GM19193 (cell line): ENCODE data around the gene KLF1.
A peak's percentile ranks its signal among the peaks of the same experiment; 100 is the strongest.

ENCODE experiments used
- POLR2A ChIP-seq: IDR thresholded peaks from 4 replicates; pipeline ENCODE4 v1.6.1; 2011; ENCODE audit not compliant: insufficient read depth, insufficient read length; ENCODE audit errors: extremely low read depth

The KLF1 gene

DNA sequence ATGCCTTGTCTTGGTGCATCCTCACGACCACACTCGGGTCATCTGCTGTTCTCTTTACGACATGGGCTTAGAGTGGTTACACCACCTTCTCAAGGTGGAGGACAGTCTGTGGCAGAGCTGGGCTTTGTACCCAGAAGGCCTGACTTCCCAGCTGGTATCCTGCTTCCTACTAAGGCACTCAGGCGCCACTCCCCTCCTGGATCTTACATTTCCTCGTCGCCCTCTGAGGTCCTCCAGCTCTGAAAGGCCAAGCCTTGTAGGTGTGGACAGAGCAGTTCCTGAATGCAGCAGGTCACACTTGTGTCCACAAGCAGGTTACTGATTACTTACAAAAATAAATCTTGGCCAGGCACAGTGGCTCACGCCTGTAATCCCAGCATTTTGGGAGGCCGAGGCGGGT is 20.2 kb upstream of the KLF1 start:
- TF ChIP-seq POLR2A: no peak

DNA sequence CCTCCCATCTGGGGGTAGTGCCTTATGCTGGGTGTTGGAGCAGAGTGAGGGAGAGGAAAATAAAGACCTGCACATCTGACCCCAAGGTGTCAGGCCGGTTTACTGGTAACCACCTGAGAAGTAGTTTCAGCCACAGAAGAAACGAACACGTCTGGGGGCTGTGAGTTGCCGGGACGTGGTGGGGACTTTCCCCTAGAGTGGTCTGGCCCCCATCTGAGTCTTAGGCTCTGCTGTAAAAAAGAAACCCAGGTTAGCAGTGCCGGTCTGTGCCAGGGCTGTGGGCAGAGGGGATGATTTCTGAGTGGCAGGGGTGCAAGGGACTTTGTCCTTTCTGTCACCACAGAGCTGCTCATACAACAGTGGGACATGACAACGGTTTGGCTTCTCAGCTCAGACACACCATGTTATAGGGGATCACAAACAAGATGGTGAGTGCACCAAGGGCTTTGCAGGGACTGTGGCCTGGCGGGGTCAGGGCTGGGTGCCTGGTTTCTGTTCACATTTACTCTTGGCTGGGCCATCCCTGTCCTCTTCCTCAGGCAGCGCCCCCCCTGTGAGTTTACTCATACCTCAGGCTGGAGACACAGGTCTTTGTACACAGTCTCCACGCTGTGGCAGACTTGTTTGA is 13.0 kb upstream of the KLF1 start:
- TF ChIP-seq POLR2A: peak; percentile 20

DNA sequence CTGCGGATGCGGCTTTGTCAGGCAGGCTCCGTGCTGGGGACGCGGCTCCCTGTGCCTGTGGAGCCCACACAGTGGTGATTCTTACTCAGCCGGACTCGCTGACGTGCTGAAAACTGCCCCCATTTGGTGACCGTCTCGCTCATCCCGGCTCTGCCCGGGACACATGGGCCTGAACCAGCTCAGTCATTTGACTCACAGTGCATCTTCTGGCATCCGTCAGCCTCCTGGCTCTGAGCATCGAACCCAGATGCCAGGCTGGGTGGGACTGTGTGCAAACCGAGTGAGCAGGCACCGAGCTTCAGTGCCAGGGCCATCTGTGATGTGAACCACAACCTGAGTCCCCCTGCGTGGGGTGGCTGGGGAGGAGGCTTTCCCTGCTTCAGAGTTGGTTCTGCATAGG is 9.5 kb upstream of the KLF1 start:
- TF ChIP-seq POLR2A: no peak

DNA sequence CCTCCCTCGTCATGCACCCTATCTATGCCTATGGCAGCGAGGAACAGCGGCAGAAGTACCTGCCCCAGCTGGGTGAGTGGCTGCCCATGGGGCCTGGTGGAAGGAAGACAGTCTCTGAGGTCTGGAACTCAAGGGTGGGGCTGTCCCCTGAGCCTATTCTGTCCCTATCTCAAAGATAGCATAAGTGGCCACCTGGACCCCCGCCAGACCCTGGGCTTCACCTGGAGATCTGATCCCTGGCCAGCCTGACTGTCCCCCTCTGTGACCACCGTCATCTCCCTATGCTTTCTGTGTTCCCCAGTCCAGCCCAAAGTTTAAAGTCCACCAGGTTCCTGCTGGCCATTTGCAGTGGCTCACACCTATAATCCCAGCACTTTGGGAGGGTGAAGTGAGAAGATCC is 6.6 kb upstream of the KLF1 start:
- no peak for TF ChIP-seq POLR2A

DNA sequence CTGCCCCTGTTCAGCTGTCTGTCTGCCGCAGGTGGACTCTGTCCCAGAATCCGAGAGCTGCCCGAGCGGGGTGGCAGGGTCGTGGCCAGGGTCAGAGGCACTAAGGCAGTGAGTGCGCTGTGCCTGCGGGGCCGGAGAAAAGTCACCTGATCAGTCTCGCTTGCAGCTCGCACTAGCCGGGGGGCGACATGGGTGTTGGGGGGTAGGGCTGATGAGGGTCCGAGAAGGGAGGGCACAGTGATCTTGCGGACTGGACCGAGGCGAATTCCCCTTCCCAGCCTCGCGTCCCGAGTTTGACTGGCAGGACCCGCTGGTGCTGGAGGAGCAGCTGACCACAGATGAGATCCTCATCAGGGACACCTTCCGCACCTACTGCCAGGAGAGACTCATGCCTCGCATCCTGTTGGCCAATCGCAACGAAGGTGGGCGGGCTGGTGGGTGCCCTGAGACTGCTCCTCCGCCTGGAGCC is 4.6 kb upstream of the KLF1 start:
- TF ChIP-seq POLR2A: no peak

DNA sequence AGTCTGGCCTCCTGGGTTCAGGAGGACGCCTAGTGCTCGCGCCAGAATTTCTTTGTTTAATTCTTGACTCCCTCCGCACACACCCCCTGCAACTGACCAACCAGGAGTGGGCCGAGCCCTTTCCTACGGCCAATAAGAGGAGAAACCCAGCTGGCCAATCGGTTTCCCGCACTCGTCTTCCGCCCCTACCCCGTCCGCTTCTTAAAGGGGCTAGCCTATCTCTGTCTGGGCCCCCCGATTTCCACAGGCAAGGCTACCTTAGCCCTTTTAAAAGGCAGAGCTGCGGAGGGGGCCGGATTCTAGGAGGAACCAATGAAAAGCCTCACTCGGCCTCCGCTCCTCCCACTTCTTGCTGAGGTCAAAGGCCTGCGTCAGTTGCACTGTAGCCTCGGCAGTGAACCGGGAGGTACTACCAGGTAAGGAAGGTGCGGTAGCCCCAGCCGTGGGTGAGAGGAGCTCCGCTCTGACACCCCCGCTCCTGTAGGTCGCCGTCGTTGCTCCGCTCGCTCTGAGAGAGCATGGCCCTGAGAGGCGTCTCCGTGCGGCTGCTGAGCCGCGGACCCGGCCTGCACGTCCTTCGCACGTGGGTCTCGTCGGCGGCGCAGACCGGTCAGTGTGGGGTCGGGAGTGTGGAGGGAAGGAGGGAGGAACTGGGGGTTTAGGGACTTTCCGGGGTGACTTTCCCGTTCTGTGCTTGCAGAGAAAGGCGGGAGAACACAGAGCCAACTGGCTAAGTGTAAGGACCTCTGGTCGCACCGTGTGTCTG is 4.0 kb upstream of the KLF1 start, which contains the start of gene GCDH:
Gene GCDH, plus strand, starts transcription at position 374 of the 766 bp plus-strand sequence. Its CDS starts 145 bp downstream, at position 519.
- TF ChIP-seq POLR2A: peak; percentile 85

DNA sequence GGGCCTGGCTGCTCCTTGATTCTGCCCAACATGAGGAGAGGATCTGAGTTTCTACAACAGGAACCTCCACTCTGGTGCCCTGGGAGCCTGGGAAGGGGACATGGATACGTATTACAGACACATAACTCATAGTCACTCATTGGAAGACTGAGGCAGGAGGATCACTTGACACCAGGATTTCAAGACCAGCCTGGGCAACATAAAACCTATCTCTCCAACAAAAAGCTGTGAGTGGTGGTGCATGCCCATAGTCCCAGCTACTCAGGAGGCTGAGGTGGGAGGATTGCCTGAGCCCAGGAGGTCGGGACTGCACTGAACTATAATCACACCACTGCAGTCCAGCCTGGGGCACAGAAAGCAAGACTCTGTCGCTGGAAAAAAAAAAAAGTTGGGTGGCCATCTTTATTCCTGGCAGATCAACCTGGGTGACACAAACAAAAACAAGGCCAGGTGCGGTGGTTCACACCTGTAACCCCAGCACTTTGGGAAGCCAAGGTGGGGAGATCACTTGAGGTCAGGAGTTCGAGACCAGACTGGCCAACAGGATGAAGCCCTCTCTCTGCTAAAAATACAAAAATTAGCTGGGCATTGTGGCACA is 1.1 kb upstream of the KLF1 start:
- no peak for TF ChIP-seq POLR2A

DNA sequence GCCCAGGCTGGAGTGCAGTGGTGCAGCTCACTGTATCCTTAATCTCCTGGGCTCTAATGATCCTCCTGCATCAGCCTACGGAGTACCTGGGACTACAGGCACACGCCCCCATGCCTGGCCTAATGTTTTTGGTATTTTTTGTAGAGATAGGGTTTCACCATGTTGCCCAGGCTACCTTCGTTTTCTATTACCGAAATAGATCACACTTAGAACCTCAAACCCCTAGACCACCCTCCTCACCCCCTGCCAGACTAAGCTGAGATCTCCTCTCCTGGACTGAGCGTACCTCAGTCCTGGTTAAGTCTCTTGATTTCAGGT is 391 bp downstream of the KLF1 start:
- no peak for TF ChIP-seq POLR2A

DNA sequence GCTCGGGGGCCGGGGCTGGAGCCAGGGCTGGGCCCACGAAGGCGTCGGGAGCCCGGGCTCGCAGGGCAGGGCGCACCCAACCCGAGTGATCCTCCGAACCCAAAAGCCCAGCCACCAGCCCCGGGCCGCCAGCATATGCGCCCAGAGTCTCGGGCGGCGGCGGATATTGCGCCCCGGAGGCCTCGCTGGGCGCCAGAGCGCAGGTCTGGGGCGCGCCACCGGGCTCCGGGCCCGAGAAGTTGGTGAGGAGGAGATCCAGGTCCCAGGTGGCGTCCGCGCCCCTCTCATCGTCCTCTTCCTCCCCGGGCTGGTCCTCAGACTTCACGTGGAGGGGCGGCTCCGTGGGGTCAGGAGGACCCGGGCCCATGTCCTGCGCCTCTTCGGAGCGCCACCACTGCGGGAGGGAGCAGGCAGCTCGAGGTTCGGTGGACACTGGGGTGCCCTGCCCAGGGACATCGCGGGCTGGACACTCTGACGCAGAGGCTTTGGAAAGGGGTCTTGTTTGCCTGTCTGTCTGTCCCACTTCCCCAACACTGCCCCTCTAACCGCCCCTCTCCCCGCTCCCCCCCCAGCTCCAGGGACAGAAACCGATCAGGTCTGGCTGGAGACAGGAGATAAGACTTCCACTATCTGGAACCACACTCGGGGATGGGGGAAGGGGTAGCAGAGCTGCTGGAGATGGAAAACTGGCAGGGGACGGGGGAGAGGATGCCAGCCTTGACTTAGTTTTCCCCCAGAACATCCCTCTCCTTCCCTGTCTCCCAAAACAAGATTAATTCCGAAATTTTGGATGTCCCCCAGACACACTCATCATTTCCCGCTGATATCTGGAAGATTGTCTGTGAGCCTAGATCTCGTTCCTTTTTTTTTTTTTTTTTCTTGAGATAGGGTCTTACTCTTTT is 1.0 kb downstream of the KLF1 start:
- TF ChIP-seq POLR2A: no peak

DNA sequence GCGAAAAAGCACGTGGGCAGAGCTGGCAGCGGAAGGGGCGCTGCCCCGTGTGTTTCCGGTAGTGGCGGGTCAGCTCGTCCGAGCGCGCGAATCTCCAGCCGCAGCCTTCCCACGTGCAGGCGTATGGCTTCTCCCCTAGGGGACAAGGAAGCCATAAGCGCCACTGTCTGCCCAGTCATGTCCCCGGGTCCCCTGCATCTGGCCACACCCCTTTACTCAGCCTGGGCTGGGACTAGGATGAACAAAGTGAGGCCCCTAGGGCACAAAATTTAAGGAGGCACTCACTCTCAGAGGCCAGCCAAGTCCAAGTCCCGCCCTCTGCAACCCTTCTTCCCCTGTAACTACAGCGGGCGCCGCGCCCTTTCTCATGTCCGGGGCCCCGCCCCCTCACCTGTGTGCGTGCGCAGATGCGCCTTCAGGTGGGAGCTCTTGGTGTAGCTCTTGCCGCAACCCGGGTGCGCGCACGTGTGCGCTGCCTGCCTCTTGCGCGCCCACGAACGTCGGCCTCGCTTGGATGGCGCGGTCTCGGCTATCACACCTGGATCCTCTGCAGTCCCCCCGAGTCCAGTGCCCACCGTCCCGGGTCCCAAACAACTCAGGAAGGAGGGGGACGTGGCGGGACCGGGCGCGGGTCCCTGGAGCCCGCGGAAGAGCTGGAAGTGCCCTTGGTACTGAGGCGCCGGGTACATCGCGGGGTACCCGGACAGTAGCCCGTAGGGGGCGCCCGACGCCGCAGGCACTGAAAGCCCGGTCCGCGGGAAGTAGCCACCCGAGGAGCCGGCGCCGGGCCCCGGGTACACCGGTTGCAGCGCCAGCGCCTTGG is 1.9 kb downstream of the KLF1 start:
- peak; percentile 34 for TF ChIP-seq POLR2A

DNA sequence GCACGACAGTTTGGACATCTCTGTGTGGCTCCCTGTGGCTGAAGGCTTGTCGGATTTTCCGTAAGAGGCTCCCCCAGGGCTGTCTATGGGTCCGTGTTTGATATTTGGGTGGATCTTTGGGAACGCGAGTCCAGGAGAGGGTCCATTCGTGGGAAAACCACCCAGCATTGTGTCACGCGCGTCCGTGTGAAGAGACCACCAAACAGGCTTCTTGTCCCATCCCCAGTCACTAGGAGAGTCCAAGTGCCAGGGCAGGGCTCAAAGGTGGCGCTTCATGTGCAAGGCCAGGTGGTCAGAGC is 2.4 kb downstream of the KLF1 start:
- no peak for TF ChIP-seq POLR2A

DNA sequence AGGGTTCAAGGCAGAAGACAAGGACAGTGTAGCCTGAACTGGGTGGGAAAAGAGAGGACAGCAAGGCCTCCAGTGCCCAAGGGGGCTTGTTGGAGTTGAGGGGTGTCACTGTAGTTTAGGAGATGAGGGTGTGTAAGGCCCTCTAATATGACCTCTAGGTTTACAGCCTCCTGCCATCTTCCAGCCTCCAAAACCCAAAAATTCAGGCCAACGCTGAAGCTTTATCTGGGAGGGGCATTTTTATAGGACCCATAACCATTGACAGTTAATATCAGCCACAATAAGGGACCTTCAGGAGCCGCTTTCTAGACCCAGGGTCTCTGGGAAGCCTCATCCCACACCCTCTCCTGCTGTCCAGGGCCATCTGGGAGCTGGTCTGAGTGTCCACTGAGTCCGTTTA is 2.8 kb downstream of the KLF1 start:
- TF ChIP-seq POLR2A: no peak

DNA sequence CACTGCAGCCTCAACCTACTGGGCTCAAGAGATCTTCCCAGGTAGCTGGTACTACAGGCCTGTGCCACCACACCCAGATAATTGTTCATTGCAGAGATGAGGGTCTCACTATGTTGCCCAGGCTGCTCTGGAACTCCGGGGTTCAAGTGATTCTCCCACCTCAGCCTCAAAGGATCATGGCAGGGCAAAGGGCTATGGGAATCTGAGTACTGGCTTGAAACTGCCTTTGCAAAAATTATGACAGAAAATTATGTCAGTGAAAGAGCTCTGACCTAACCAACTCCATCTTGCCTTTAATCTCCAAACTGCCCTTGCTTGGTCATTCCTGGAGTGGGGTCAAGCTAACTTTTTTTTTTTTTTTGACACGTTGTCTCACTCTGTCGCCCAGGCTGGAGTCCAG is 4.4 kb downstream of the KLF1 start:
- TF ChIP-seq POLR2A: no peak

DNA sequence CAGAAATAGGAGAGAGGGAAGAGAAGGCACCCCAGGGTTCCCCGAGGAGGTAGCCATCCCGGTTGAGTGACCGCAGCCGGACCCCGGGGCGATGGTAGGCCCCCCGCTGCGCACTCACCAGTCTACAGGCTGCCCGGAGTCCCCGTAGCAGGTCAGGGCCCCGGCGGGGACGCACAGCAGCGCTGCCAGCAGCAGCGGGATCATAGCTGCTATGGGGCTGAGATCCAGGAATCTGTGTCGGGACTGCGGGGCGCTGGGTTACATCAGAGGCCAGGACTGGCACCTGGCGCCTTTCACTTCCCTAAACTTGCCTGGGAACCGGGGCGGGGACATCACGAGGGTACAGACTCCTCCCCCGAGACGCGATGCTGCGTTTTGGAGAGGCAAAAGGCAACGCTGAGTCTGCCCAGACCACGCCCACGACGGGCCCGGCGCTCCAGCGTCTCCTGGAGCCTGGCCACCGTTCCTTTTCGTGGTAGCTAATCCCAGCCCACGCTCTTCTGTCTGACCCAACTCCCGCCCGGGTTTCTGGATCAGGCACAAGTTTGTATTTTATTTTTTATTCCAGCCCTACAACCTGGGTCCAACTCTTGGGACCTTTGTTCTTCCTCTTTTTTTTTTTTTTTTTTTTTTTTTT is 5.7 kb downstream of the KLF1 start, which contains the start of gene DNASE2:
Gene DNASE2, minus strand, starts transcription at position 278 of the 637 bp plus-strand sequence. Its CDS starts 74 bp downstream, at position 204.
- TF ChIP-seq POLR2A: peak; percentile 84
